GM21515 (cell line): Measurements from ENCODE around the gene TSC22D1.
"Not testable (repeated sequence)": the region's sequence is repeated elsewhere in the genome, so short reads cannot be mapped to it uniquely, and the experiment has no call there.

Source experiments
- ATAC-seq: cut with Tn5 transposase; IDR thresholded peaks from one replicate; pipeline ENCODE4 v1.9.1; 2021; ENCODE audit not compliant: unreplicated experiment

Gene TSC22D1

GRCh38 chr13:44573790-44574465 is 2.2 kb downstream of the TSC22D1 start:
- no peak for ATAC-seq

GRCh38 chr13:44573071-44573470 is 3.1 kb downstream of the TSC22D1 start:
- no peak for ATAC-seq

- ATAC-seq = no peak
These were observed 9.5 kb downstream of the TSC22D1 start for GRCh38 chr13:44566601-44567000.

GRCh38 chr13:44565881-44566280 is 10.2 kb downstream of the TSC22D1 start:
- no peak for ATAC-seq

GRCh38 chr13:44564936-44565335 is 11.2 kb downstream of the TSC22D1 start:
- no peak for ATAC-seq

- ATAC-seq = not testable (repeated sequence)
These were observed 13.3 kb downstream of the TSC22D1 start for GRCh38 chr13:44562853-44563252.

- no peak for ATAC-seq
These were observed 14.8 kb downstream of the TSC22D1 start for GRCh38 chr13:44561351-44561750.

- ATAC-seq = no peak
These were observed 18.1 kb downstream of the TSC22D1 start for GRCh38 chr13:44557986-44558385.

- no peak for ATAC-seq
These were observed 20.9 kb downstream of the TSC22D1 start for GRCh38 chr13:44555207-44555606.

GRCh38 chr13:44549476-44549875 is 26.7 kb downstream of the TSC22D1 start:
- no peak for ATAC-seq

- ATAC-seq = no peak
These were observed 30.0 kb downstream of the TSC22D1 start for GRCh38 chr13:44546164-44546563.

GRCh38 chr13:44543369-44543768 is 32.8 kb downstream of the TSC22D1 start:
- no peak for ATAC-seq

GRCh38 chr13:44542361-44542760 is 33.8 kb downstream of the TSC22D1 start:
- no peak for ATAC-seq

- no peak for ATAC-seq
These were observed 34.5 kb downstream of the TSC22D1 start for GRCh38 chr13:44541601-44542000.

- no peak for ATAC-seq
These were observed 35.2 kb downstream of the TSC22D1 start for GRCh38 chr13:44540761-44541434.

GRCh38 chr13:44537248-44537647 is 38.9 kb downstream of the TSC22D1 start:
- no peak for ATAC-seq

GRCh38 chr13:44523146-44524015 is 52.7 kb downstream of the TSC22D1 start:
- no peak for ATAC-seq

GRCh38 chr13:44519642-44520041 is 56.5 kb downstream of the TSC22D1 start:
- ATAC-seq = no peak

- no peak for ATAC-seq
These were observed 59.4 kb downstream of the TSC22D1 start for GRCh38 chr13:44516771-44517170.

GRCh38 chr13:44514278-44514677 is 61.9 kb downstream of the TSC22D1 start:
- no peak for ATAC-seq

- not testable (repeated sequence) for ATAC-seq
These were observed 66.3 kb downstream of the TSC22D1 start for GRCh38 chr13:44509853-44510252.
